ENCODE results near the gene B3GALT6.

DNA sequence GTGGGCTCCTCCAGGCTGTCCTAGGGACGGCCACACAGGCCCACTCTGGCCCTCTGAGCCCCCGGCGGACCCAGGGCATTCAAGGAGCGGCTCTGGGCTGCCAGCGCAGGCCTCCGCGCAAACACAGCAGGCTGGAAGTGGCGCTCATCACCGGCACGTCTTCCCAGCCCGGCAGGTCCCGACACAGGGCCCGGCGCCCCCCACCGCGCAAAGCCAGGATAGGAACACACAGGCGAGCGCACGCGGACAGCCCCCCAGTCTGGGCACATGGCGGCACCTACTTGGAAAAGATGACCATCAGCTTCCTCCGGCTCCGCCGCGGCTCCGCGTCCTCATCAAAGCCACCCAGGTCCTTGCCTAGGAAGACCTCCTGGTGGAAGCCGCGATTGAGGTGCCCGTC, 3.9 kb upstream of the B3GALT6 start:
- TF ChIP-seq, protein P1, sequence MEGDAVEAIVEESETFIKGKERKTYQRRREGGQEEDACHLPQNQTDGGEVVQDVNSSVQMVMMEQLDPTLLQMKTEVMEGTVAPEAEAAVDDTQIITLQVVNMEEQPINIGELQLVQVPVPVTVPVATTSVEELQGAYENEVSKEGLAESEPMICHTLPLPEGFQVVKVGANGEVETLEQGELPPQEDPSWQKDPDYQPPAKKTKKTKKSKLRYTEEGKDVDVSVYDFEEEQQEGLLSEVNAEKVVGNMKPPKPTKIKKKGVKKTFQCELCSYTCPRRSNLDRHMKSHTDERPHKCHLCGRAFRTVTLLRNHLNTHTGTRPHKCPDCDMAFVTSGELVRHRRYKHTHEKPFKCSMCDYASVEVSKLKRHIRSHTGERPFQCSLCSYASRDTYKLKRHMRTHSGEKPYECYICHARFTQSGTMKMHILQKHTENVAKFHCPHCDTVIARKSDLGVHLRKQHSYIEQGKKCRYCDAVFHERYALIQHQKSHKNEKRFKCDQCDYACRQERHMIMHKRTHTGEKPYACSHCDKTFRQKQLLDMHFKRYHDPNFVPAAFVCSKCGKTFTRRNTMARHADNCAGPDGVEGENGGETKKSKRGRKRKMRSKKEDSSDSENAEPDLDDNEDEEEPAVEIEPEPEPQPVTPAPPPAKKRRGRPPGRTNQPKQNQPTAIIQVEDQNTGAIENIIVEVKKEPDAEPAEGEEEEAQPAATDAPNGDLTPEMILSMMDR (IDR thresholded peaks at IDR 0.05; ENCODE audit: low read depth, low read length, missing input control), result no peak
- TF ChIP-seq EGR1 (IDR thresholded peaks at IDR 0.05; ENCODE audit: low read depth in 2 of 2), result no peak
- no peak for TF ChIP-seq FOXA1 (IDR thresholded peaks at IDR 0.05)
- TF ChIP-seq YY1 (IDR thresholded peaks at IDR 0.05), result no peak
- TF ChIP-seq RAD21 (IDR thresholded peaks at IDR 0.05), result no peak
- TF ChIP-seq, protein P2, sequence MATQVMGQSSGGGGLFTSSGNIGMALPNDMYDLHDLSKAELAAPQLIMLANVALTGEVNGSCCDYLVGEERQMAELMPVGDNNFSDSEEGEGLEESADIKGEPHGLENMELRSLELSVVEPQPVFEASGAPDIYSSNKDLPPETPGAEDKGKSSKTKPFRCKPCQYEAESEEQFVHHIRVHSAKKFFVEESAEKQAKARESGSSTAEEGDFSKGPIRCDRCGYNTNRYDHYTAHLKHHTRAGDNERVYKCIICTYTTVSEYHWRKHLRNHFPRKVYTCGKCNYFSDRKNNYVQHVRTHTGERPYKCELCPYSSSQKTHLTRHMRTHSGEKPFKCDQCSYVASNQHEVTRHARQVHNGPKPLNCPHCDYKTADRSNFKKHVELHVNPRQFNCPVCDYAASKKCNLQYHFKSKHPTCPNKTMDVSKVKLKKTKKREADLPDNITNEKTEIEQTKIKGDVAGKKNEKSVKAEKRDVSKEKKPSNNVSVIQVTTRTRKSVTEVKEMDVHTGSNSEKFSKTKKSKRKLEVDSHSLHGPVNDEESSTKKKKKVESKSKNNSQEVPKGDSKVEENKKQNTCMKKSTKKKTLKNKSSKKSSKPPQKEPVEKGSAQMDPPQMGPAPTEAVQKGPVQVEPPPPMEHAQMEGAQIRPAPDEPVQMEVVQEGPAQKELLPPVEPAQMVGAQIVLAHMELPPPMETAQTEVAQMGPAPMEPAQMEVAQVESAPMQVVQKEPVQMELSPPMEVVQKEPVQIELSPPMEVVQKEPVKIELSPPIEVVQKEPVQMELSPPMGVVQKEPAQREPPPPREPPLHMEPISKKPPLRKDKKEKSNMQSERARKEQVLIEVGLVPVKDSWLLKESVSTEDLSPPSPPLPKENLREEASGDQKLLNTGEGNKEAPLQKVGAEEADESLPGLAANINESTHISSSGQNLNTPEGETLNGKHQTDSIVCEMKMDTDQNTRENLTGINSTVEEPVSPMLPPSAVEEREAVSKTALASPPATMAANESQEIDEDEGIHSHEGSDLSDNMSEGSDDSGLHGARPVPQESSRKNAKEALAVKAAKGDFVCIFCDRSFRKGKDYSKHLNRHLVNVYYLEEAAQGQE (IDR thresholded peaks at IDR 0.05), result no peak
- no peak for TF ChIP-seq GABPA (IDR thresholded peaks at IDR 0.05 in 1 of 2, conservative IDR thresholded peaks at IDR 0.05 in 1 of 2)
- no peak for TF ChIP-seq JUND (IDR thresholded peaks at IDR 0.05)
- TF ChIP-seq, protein P3, sequence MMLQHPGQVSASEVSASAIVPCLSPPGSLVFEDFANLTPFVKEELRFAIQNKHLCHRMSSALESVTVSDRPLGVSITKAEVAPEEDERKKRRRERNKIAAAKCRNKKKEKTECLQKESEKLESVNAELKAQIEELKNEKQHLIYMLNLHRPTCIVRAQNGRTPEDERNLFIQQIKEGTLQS (IDR thresholded peaks at IDR 0.05), result no peak
- TF ChIP-seq, protein P4, sequence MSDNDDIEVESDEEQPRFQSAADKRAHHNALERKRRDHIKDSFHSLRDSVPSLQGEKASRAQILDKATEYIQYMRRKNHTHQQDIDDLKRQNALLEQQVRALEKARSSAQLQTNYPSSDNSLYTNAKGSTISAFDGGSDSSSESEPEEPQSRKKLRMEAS (IDR thresholded peaks at IDR 0.05), result no peak
